Measurements from ENCODE around the gene DNAH14. TPM values are rescaled to one million over a fixed set of nuclear protein-coding genes. Genes with fewer than 3 reads are reported as not detected.

Gene DNAH14
- total RNA-seq, 4 donors from 2014 or later, result 9.5 to 32.4 (median 14.8) TPM

DNA sequence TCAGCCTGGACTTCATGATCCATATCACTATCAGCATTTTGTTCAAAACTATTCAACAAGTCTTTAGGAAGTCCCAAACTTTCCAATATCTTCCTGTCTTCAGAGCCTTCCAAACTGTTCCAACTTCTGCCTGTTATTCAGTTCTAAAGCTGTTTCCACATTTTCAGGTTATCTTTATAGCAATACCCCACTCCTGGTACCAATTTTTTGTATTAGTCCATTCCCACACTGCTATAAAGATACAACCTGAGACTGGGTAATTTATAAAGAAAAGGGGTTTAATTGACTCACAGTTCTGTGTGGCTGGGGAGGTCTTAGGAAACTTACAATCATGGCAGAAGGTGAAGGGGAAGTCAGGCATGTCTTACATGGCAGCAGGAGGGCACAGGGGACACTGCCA lies 18.3 kb upstream of the DNAH14 start:
- no peak overlapping the region for H3K27ac ChIP-seq
- no peak for TF ChIP-seq CTCF (IDR thresholded peaks at IDR 0.05)
- no peak for TF ChIP-seq POLR2AphosphoS5 (IDR thresholded peaks at IDR 0.05)
- no peak for TF ChIP-seq EP300 (IDR thresholded peaks at IDR 0.05)
- TF ChIP-seq POLR2A (IDR thresholded peaks at IDR 0.05), result no peak
- ATAC-seq, result no peak
- no peaks in the 10 kb centered on the region for H3K36me3 ChIP-seq
- no peak overlapping the region for H3K4me3 ChIP-seq
- peaks cover 0 to 35% (median 0%) of the 10 kb centered on the region in 3 donors for H3K9me3 ChIP-seq
- no peaks in the 10 kb centered on the region for H3K4me1 ChIP-seq
- peaks cover 10% of the 10 kb centered on the region for H3K27me3 ChIP-seq

GRCh38 chr1:224914292-224914900 lies 15.1 kb upstream of the DNAH14 start:
- Histone ChIP-seq H3K27ac (no peak overlapping the region), H3K4me3 (no peak overlapping the region), H3K27me3 (no peaks in the 10 kb centered on the region), H3K9me3 (peaks cover 0 to 35% (median 0%) of the 10 kb centered on the region in 3 donors), H3K36me3 (no peaks in the 10 kb centered on the region), H3K4me1 (no peaks in the 10 kb centered on the region)
- WGBS, 2 donors (ENCODE audit: low coverage in 1 of 2), result 100% methylated on average over 1 of the region's 1 CpG
- no peak for ATAC-seq
- no peak for TF ChIP-seq POLR2A (IDR thresholded peaks at IDR 0.05)
- no peak for TF ChIP-seq EP300 (IDR thresholded peaks at IDR 0.05)
- no peak for TF ChIP-seq POLR2AphosphoS5 (IDR thresholded peaks at IDR 0.05)
- TF ChIP-seq CTCF (IDR thresholded peaks at IDR 0.05), result no peak

GRCh38 chr1:224919508-224919907 lies 10.0 kb upstream of the DNAH14 start:
- H3K4me3 ChIP-seq, result no peak overlapping the region
- no peak overlapping the region for H3K27ac ChIP-seq
- WGBS, 2 donors (ENCODE audit: low coverage in 1 of 2), result 92 to 95% methylated on average over 4 of the region's 4 CpGs
- peaks cover 0 to 3% (median 0%) of the 10 kb centered on the region in 3 donors for H3K4me1 ChIP-seq
- H3K36me3 ChIP-seq, result no peaks in the 10 kb centered on the region
- TF ChIP-seq POLR2AphosphoS5 (IDR thresholded peaks at IDR 0.05) (no peak), EP300 (IDR thresholded peaks at IDR 0.05) (no peak), CTCF (IDR thresholded peaks at IDR 0.05) (no peak), POLR2A (IDR thresholded peaks at IDR 0.05) (no peak)
- H3K9me3 ChIP-seq, result peaks cover 0 to 6% (median 0%) of the 10 kb centered on the region in 3 donors
- ATAC-seq, result no peak
- H3K27me3 ChIP-seq, result no peaks in the 10 kb centered on the region

DNA sequence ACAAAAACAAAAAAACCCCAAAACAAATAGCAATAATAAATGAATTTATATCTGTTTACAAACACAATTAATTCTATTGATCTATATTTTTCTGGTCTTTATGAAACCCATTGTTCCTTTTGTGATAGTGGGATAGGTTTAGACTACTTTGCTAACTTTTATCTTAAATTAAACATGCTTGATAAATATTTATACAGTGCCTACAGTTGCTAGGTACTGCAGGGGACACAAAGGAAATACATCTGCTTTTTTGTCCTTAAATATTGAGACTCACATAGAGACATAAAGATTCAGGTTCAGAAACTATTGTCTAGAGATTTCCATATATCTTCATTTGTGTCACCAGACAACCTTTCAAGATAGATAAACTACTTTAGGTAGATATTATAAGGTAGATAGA lies 8.5 kb upstream of the DNAH14 start:
- no peak for TF ChIP-seq POLR2A (IDR thresholded peaks at IDR 0.05)
- TF ChIP-seq CTCF (IDR thresholded peaks at IDR 0.05), result no peak
- no peak for TF ChIP-seq EP300 (IDR thresholded peaks at IDR 0.05)
- no peak for TF ChIP-seq POLR2AphosphoS5 (IDR thresholded peaks at IDR 0.05)
- Histone ChIP-seq H3K9me3 (no peaks in the 10 kb centered on the region), H3K27me3 (no peaks in the 10 kb centered on the region), H3K4me3 (no peak overlapping the region), H3K36me3 (no peaks in the 10 kb centered on the region), H3K27ac (no peak overlapping the region), H3K4me1 (peaks cover 0 to 3% (median 0%) of the 10 kb centered on the region in 3 donors)
- ATAC-seq, result no peak

DNA sequence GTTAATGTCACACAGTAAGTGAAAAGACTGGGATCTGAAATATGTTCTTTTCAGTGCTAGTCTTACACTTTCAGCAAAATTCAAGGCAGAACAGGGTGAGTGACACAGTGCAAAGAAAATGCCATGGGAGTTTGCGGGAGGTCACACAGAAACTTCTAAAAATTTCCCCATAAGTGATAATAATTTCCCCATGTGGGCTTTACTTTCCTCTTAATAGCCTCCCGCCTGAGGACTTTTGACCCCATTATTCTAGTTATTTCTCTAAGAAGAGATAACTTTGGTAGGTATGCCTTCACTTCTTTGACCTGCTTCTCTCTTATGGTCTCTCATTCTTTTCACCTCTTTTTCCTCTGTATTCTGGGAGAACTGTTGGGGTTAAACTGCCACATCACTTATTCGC lies 8.1 kb upstream of the DNAH14 start:
- no peak overlapping the region for H3K4me3 ChIP-seq
- TF ChIP-seq CTCF (IDR thresholded peaks at IDR 0.05), result no peak
- no peak for TF ChIP-seq POLR2A (IDR thresholded peaks at IDR 0.05)
- no peak for TF ChIP-seq EP300 (IDR thresholded peaks at IDR 0.05)
- no peak for TF ChIP-seq POLR2AphosphoS5 (IDR thresholded peaks at IDR 0.05)
- H3K27ac ChIP-seq, result no peak overlapping the region
- ATAC-seq, result no peak
- WGBS, 2 donors (ENCODE audit: low coverage in 1 of 2), result 89 to 90% methylated on average over 2 to 3 of the region's 3 CpGs
- H3K36me3 ChIP-seq, result no peaks in the 10 kb centered on the region
- H3K9me3 ChIP-seq, result no peaks in the 10 kb centered on the region
- H3K4me1 ChIP-seq, result peaks cover 0 to 3% (median 0%) of the 10 kb centered on the region in 3 donors
- H3K27me3 ChIP-seq, result no peaks in the 10 kb centered on the region
